PC-3 (cell line): ENCODE data around the gene PRUNE1. TPM values are rescaled to one million over a fixed set of nuclear protein-coding genes. Genes with fewer than 3 reads are reported as not detected.

Experiments used
- ATAC-seq: fragments of 200-7000 bp; cut with Tn5 transposase; 2 replicates; pipeline ENCODE4 v1.9.1; 2020; ENCODE audit warnings: mild to moderate bottlenecking, moderate library complexity
- BruUV-seq: library from RNA; stranded (reverse); fragments of 400-500 nt; replicated peaks from 2 replicates; lab custom pipeline; 2021; lab: Mats Ljungman, UMichigan
- CTCF ChIA-PET: fragments of 300-600 bp; sonication (Branson Sonifier 250); formaldehyde crosslinking; loops from one replicate; lab custom pipeline; 2022; ENCODE audit warnings: antibody characterized with exemption; lab: Charles Lee
- POLR2A ChIA-PET: fragments of 300-600 bp; sonication (Branson Sonifier 250); formaldehyde crosslinking; loops from one replicate; lab custom pipeline; 2022; ENCODE audit warnings: antibody characterized with exemption; ENCODE audit not compliant: unreplicated experiment; lab: Charles Lee
- DNase-seq: peaks from one replicate; pipeline ENCODE4 v3.0.0-alpha.2; 2015
- H2AFZ ChIP-seq: fragments of 300-600 bp; sonication (generic); 2 replicates; pipeline ENCODE4 v1.6.0; 2016; ENCODE audit warnings: antibody characterized with exemption, low read length
- H3F3A ChIP-seq: fragments of 300-600 bp; sonication (generic); one replicate; pipeline ENCODE4 v1.6.0; 2017; ENCODE audit warnings: antibody characterized with exemption, low read length, control low read depth, mild to moderate bottlenecking; ENCODE audit not compliant: unreplicated experiment
- H3K27ac ChIP-seq: fragments of 300-600 bp; sonication (generic); 2 replicates; pipeline ENCODE4 v1.5.1; 2016; ENCODE audit warnings: mild to moderate bottlenecking, low read length
- H3K27me3 ChIP-seq: fragments of 300-600 bp; sonication (generic); 2 replicates; pipeline ENCODE4 v1.6.1; 2016; ENCODE audit warnings: low read length, mixed read lengths
- H3K36me3 ChIP-seq: fragments of 300-600 bp; sonication (generic); 2 replicates; pipeline ENCODE4 v1.6.1; 2016; ENCODE audit warnings: low read depth, mixed run types, low read length, mixed read lengths
- H3K4me1 ChIP-seq: fragments of 300-600 bp; sonication (generic); 2 replicates; pipeline ENCODE4 v1.5.1; 2016; ENCODE audit warnings: low read length; ENCODE audit not compliant: insufficient read depth
- H3K4me2 ChIP-seq: fragments of 300-600 bp; sonication (generic); 2 replicates; pipeline ENCODE4 v1.6.0; 2016; ENCODE audit warnings: low read length
- H3K4me3 ChIP-seq: fragments of 300-600 bp; sonication (generic); 2 replicates; pipeline ENCODE4 v1.5.1; 2016; ENCODE audit warnings: mild to moderate bottlenecking, low read length, mixed read lengths
- H3K79me2 ChIP-seq: fragments of 300-600 bp; sonication (generic); 2 replicates; pipeline ENCODE4 v1.6.1; 2017; ENCODE audit warnings: low read length, mixed read lengths
- H3K9ac ChIP-seq: fragments of 300-600 bp; sonication (generic); 2 replicates; pipeline ENCODE4 v1.6.0; 2016; ENCODE audit warnings: mild to moderate bottlenecking, low read length
- H3K9me2 ChIP-seq: fragments of 300-600 bp; sonication (generic); replicated peaks from 2 replicates; pipeline ENCODE4 v1.6.1; 2016; ENCODE audit warnings: mixed run types, low read length, mixed read lengths
- H3K9me3 ChIP-seq: fragments of 300-600 bp; sonication (generic); 2 replicates; pipeline ENCODE4 v1.6.1; 2016; ENCODE audit warnings: low read length, mixed read lengths
- H4K20me1 ChIP-seq: fragments of 300-600 bp; sonication (generic); 2 replicates; pipeline ENCODE4 v1.6.1; 2016; ENCODE audit warnings: low read length, mixed read lengths
- CTCF ChIP-seq: fragments of 300-600 bp; sonication (generic); conservative IDR thresholded peaks from 2 replicates; pipeline ENCODE4 v1.5.1; 2017; ENCODE audit warnings: antibody characterized with exemption, low read depth, mild to moderate bottlenecking, low read length
- EZH2 ChIP-seq: fragments of 300-600 bp; sonication (generic); IDR thresholded peaks from one replicate; pipeline ENCODE4 v1.6.1; 2017; ENCODE audit warnings: antibody characterized with exemption, mild to moderate bottlenecking, low read length; ENCODE audit not compliant: unreplicated experiment
- EZH2phosphoT487 ChIP-seq: fragments of 300-600 bp; sonication (generic); IDR thresholded peaks from 2 replicates; pipeline ENCODE4 v1.6.1; 2018; ENCODE audit warnings: mild to moderate bottlenecking, antibody characterized with exemption, low read length, borderline replicate concordance
- intact Hi-C: fragments of 100-400 bp; cut with micrococcal nuclease; formaldehyde crosslinking; loops from 2 replicates; pipeline ENCODE4 v1.9.0; 2023
- total RNA-seq: library from RNA; depleted of rRNA; stranded (reverse); fragments of >200 nt; gene quantifications from 2 replicates; pipeline ENCODE4 v1.2.3, GENCODE V29; 2014

The PRUNE1 gene
- total RNA-seq, 1 experiment from 2014 or later: 20.3 TPM

GRCh38 chr1:150981177-150981804 lies 27.0 kb upstream of the PRUNE1 start:
- H3K9me2 ChIP-seq: no peaks in the 10 kb centered on the region
- no peak overlapping the region for H3K4me3 ChIP-seq
- no peaks in the 10 kb centered on the region for H4K20me1 ChIP-seq
- no peak overlapping the region for H3K27ac ChIP-seq
- peaks cover 45% of the 10 kb centered on the region for H3K4me1 ChIP-seq
- H3K27me3 ChIP-seq: no peaks in the 10 kb centered on the region
- DNase-seq (peak; percentile 54), ATAC-seq (peak; percentile 34)
- no peak for TF ChIP-seq EZH2
- TF ChIP-seq EZH2phosphoT487: no peak
- no peak for TF ChIP-seq CTCF
- no peaks in the 10 kb centered on the region for H3K79me2 ChIP-seq
- no peak overlapping the region for H3K9ac ChIP-seq
- BruUV-seq: no TSS peak
- H3K4me2 ChIP-seq: 0 out of 2 replicates have a peak overlapping the region, but pooled peaks have one; percentile 2
- no peaks in the 10 kb centered on the region; the same call in 1 of the 2 replicates for H3K36me3 ChIP-seq
- POLR2A ChIA-PET: interaction anchor here (0.5 to 0.6 kb wide), 2 partner anchors 383 to 403 kb away, joined by 3 to 19 read pairs; no protein-coding TSS in a partner anchor
- no peaks in the 10 kb centered on the region for H3K9me3 ChIP-seq
- intact Hi-C loops: no loop called here
- CTCF ChIA-PET: interaction anchor here (0.8 to 1.8 kb wide), 3 partner anchors 13 to 465 kb away, joined by 3 to 16 read pairs (median 3); partner anchors contain the start of gene FALEC
- H3F3A ChIP-seq: peaks cover 4% of the 10 kb centered on the region
- H2AFZ ChIP-seq: peak overlapping the region; percentile 10; the same call in 1 of the 2 replicates

GRCh38 chr1:150981805-150982712 lies 26.2 kb upstream of the PRUNE1 start, which contains the start of gene ANXA9:
Gene ANXA9 (plus strand): TSS chr1:150982292. CDS start chr1:150983106, 814 bp downstream.
- Histone ChIP-seq H3K79me2 (no peaks in the 10 kb centered on the region), H3K9ac (no peak within 1 kb of the TSS), H4K20me1 (no peaks in the 10 kb centered on the region), H3K4me3 (no peak within 1 kb of the TSS), H3K4me2 (peak within 1 kb of the TSS; percentile 2; the same call in 1 of the 2 replicates), H3K27ac (no peak within 1 kb of the TSS), H3K36me3 (no peaks in the 10 kb centered on the region; the same call in 1 of the 2 replicates), H3K4me1 (peaks cover 37% of the 10 kb centered on the region), H3K27me3 (no peaks in the 10 kb centered on the region), H3K9me2 (no peaks in the 10 kb centered on the region), H3F3A (peaks cover under 1% of the 10 kb centered on the region), H3K9me3 (no peaks in the 10 kb centered on the region), H2AFZ (peak within 1 kb of the TSS; percentile 10; the same call in 1 of the 2 replicates)
- ChIA-PET CTCF (interaction anchor here (0.6 to 1.8 kb wide), 3 partner anchors 12 to 354 kb away, joined by 3 to 16 read pairs (median 4); no protein-coding TSS in a partner anchor), POLR2A (interaction anchor here (0.5 kb wide), 1 partner anchor 8 kb away, joined by 3 read pairs; no protein-coding TSS in a partner anchor)
- no TSS peak for BruUV-seq
- intact Hi-C loops: no loop called here
- peak; percentile 14 for DNase-seq
- no peak for TF ChIP-seq CTCF
- TF ChIP-seq EZH2: no peak
- TF ChIP-seq EZH2phosphoT487: no peak
- ATAC-seq: no peak
